Stimulated activated CD8-positive, alpha-beta memory T cell treated with anti-CD3 and anti-CD28 coated beads, Interleukin-4, amount 100 ng/mL, for 4 hours (primary cell): Measurements from ENCODE around the gene KMT2D.
"Not testable (repeated sequence)": the region's sequence is repeated elsewhere in the genome, so short reads cannot be mapped to it uniquely, and the experiment has no call there.

ENCODE experiments used
- DNase-seq, 2 donors: peaks; one replicate each; pipeline ENCODE4 v3.0.0-alpha.2; 2020; ENCODE audit warnings: low read depth in 2 of 2, low spot score in 1 of 2

KMT2D gene

DNA sequence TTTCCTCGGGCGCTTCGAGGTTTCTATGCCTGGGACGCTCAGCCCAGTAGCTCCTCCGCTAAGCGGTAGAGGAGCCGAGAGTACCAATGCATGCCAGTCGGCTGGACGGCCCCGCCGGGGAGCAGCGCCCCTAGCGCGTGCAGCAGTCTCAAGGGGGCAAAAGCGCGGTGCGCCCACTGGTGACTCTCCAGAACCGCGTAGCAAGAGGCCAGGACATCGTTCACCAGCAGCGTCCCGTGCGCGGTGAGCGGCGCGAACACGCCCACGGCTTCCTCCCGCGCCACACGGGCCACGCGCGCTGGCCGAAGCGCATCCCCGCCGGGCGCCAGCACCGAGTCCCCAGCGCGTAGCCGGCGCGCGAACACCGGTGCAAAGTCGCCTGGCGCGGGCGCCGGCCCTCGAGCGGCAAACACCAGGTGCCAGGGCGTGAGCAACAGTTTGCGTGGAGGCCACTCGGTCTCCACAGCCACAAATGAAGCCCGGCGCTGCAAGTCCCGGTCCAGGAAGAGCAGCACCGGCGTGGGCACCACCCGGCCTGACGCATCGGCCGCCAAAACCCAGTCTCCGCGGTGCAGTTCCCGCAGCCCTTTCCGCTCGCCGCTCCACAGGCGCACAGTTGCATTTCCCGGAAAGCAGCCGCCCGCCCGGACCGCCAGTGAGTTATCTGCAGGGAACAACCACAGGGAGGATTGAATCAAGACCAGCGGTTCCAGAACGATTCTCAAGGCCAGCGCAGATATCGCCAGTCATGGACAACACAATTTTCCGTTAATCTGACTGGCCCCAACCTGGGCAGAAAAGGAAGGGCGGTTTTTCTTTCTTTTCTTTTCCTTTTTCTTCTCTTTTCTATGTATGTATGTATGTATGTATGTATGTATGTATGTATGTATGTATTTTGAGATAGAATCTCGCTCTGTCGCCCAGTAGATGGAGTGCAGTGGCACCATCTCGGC lies 29.5 kb upstream of the KMT2D start:
- DNase-seq: no peak

DNA sequence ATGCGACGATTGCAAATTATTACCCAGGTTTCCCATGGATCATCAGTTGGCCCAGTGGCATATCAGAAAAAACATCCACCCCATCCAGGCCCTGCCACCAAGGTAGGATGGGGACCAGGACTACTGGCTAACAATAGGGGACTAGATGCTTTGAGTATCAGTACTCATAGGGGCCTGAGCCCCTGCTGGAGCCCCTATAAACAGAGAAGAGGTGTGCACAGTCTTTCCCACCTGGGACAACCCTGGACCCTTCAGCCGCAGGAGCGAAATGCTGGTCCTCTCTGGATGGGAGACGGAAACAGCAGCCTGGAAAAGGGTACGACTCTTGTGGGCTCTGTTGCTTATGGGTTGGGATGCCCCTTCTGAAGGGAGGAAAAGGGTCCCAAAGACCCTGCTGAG lies 28.3 kb upstream of the KMT2D start:
- no peak for DNase-seq

DNA sequence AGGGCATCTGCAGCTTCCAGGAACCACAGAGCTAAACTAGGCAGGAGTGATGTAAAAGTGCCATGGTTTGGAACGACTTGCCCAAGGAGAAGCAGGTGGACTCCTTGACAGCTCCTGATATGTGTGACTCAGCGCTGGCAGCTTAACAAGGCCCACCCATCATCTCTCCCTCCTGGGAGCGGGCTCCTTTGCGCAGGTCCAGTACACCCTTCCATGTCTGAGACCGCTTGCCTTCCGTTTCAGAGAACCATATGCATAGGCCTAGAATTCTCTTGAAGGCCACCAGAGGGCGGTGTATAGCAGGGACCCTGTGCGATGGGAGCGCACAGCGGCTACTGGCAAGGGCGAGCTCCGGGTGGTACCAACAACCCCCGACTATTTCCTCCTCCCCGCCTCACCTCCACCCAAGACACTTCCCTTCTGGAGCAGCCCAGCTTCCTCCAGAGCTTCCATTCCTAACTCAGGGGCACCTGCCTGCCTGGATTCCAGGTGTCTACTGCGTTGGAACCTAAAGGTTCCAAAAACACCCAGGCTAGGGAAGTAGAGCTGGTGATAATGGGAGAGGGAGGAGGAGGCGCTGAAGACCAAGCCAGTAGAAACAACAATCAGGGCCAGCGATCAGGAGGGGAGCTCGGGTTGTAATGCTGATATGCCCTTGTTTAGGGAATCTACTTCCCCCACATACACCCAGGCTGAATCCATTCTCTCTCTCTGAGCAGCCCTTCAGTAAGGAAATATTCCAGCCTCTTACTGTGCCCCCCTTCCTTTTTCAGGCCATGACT lies 27.7 kb upstream of the KMT2D start:
- peak; percentile 38 to 49 for DNase-seq

DNA sequence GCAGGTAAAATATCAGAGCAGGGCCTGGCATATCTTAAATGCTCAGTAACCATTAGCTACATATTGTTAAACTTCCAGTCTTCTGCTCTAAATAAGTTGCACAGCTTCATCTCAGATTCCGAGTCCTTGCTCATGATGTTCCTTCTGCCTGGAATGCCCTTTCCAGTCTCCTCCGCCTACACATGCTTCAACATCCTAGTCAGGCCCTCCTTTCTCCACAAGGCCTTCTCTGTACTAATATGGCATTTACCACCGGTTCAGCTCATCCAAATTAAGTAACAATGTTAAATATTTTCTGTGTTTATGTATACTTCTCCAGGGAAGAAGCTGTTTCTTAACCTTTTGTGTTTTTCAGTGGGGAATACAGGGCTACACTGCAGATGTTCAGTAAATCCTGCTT lies 25.5 kb upstream of the KMT2D start:
- DNase-seq: no peak

DNA sequence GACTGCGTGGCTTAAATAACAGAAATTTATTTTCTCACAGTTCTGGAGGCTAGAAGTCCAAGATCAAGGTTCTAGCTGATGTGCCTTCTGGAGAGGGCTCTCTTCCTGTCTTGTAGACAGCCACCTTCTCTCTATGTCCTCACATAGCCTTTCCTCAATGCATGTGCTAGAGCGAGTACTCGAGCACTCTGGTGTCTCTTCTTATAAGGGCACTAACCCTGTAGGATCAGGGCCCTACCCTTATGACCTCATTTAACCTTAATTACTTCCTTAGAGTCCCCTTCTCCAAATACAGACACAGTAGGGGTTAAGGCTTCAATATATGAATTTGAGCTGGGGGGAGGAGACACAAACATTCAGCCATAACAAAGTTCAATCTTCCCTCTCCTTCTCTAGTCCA lies 23.8 kb upstream of the KMT2D start:
- no peak for DNase-seq

DNA sequence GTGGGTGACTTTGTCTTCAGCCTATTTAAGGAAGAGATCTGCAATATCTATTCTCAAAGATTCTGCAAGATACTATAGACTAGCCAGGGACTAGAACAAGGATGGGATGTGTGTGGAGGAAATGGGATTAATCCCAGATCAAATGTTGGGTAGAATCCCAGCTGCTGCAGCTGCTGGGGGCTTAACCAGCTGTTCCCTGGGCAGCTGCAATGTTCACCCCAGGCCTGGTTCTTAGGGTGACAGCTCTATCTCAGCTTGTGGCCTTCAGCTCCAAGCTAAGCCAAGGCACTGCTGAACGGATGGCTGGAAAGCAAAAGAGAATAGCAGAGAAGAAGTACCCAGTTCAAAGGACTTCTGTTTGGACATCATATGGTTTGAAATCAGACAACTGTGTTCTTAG lies 19.2 kb upstream of the KMT2D start:
- no peak for DNase-seq

DNA sequence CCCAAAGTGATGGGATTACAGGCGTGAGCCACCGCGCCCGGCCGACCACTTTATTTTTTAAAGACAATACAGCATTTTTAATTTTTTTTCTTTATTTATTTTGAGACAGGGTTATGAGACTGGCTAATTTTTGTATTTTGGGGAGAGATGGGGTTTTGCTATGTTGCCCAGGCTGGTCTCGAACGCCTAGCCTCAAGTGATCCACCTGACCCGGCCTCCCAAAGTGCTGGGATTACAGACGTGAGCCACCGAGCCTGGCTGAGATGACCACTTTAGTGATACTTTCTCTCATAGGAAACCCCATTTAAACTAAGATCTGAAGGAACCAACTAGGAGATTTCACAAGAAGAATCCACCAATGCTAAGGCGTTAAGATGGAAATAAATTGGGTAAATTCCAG lies 10.4 kb upstream of the KMT2D start:
- DNase-seq: no peak

DNA sequence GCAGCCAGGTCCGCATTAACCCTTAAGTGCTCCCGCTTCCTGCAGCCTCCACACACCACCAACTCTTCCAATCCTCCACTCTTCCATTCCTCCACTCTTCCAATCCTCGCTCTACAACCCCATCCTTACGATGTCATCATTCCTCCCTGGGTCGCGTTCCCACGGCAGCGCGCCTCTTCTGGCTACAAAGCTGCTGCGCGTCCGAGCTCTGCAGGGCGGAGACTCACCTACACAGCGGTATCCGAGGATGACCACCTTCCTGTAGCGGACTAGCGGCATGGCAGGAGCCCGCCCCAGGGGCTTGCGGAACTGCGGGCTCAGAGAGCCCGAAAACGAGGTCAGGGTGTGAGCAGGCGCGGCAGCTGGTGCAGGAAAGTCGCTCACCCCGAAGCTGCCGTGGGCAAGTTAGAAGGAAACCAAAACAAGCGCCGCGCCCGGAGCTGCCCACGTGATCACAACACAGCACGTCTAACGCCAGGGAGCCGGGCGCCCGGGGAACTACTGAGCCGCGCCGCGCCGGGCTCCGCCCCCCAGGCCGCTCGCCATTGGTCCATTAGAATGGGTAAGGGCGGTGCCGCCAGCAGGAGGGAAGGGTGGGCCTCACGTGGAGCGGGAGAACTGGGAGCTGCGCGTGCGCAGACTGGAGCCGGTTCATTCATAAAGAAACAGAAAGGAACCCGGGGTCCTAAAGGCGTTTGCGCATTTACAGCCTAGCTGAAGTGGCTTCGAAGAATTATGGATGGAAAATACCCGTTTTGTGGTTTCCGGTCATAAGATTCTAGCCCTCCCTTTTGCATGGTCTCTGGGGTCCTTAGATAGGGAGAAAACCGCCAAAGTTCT lies 9.1 kb upstream of the KMT2D start, which contains the start of gene RHEBL1:
Gene RHEBL1, minus strand, starts transcription at position 473 of the 840 bp plus-strand sequence. Its CDS starts 194 bp downstream, at position 279.
- DNase-seq: peak; percentile 95 to 98

DNA sequence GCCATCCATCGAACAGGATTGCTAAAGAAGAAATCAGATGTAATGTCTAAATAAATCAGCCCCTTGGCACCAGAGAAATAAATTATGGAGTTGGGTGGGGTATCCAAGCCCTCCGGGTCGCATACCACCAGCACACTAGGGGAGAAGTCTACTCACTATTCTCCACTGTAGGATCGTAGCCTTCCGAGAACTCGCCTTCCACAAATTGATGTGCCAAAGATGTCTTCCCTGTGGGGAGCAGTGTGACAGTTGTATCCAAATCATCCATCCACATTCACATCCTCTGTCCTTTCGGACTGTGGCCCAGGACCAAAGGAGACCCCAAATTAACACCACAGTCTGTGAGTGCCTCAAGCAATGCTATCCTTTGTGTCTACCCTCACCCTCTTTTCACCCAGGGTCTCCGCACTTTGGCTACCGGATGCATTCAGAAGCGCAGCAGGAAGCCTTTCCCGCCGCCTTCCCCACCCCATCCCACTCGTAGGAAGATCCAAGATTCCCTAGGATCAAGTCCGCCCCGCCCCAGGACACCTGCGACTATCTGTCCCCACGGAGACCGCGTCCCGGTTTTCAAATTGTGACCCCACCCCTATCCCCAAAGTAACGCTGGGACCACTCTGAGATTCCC lies 8.4 kb upstream of the KMT2D start:
- DNase-seq: no peak

DNA sequence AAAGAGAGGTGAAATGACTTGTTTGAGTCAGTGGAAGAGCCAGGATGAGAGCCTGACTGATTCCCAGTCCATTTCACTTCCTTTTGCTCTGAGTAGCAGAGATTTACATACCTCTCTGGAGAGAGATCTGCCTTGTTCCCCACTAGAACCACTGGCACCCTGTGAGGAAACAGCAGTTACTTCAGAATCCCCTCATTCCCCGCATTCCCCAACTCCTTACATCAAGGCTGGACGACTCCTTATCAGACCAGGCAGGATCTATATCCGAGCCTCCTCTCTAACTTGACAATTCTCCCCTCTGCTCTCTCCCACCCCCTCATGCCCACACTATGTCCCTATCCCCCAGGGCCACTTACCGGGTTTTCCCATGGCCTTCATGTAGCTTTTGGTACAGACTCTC lies 5.5 kb upstream of the KMT2D start:
- DNase-seq: no peak

DNA sequence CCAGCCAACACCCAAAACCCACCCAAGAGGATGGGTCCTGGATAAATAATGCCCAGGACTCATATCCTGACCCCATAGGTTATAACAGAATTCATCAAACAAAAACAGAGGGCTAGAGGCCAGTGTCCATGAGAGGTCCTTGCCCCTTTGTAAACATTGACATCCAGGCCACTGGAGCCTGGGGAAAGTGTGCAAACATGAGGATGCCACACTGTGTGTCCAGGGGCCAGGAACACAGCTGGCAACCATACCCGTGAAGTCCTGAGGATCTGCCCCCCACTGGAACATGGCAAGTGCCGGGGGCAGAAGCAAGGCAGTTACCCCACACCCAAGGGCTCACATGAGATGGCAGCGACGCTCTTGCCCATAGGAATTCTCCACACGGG lies 4.2 kb upstream of the KMT2D start:
- DNase-seq: no peak

DNA sequence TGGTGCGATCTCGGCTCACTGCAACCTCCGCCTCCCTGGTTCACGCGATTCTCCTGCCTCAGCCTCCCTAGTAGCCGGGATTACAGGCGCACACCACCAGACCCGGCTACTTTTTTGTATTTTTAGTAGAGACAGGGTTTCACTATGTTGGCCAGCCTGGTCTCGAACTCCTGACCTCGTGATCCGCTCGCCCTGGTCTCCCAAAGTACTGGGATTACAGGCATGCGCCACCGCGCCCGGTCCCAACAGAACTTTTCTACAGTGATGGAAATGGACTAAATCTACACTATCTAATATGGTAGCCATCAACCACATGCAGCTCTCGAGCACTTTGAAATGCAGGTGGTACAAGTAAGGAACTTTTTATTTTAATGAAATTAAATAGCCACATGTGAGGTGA lies 1.3 kb upstream of the KMT2D start:
- not testable (repeated sequence) for DNase-seq

DNA sequence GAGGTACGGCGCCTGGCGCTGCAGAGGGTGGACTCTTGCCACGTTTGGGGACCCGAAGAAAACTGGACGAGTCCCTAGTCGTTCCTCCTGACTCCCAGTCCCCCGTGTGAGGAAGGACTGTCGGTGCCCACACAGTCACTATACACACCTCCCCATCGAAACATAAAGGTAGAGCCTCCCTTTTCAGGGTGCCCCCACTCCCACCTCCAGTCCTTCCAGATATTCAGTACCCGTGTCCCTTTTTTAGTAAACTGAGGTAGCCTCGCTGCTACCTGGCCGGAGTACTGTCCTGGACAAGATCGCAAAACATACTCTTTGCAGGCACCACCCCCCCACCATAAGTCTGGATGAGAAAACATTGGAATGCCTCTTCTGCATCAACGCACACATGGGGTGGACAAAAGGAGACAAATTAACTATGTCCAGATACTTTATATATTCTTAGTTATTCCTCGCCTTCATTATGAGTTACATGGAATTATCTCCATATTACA lies 610 bp upstream of the KMT2D start:
- DNase-seq: no peak

DNA sequence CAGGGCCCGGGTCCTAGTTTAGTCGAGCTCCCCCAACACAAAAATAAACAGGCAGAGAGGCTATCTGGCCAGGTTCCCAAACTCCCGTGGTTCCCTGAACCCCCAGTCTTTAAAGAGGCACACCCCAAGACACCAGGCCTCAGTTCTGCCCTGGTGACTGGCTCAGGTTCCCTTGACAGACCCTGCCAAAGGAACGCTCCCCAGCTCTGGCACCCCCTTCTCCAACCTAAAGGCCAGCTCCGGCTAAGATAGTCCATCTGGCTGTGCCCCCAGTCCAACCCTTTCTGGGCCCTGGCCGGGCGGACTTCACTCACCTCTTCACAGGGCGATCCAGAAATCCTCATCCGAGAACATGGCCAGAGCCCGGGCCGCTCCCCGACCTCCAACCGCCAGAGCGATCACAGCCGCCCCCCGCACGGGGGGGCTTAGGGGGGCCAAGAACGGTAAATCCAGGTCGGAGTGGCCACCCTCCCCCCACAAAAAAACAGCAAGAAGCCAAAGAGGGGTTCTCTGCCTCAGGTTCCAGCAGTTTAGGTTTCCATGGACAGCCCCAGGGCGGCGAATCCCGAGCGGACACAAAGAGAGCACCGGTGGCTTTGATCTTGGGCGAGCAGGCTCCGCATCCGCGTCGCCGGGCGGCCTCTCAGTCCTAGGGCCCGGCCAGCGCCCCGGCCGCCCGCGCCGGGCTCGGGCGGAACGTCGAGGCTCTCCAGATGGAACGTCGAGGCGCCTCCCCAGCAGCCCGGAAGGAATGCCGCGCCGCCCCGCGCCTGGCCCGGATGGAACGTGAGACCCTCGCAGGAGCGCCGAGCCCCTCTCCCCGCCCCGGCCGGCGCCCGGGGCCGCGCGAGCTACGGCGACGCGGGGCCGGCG lies 1.1 kb downstream of the KMT2D start:
- no peak for DNase-seq

DNA sequence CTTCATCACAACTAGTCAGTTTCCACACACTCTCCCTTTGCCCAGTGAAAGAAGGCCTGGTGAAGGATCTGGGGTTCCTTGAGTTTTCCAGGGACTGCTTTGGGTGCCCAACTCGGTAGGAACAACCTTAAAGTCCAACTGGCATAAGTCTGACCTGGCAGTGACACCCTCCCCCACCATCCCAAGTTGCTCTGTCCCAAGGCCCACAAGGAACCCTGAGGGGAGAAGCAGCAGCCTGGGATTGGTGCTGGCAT lies 1.6 kb downstream of the KMT2D start:
- DNase-seq: no peak

DNA sequence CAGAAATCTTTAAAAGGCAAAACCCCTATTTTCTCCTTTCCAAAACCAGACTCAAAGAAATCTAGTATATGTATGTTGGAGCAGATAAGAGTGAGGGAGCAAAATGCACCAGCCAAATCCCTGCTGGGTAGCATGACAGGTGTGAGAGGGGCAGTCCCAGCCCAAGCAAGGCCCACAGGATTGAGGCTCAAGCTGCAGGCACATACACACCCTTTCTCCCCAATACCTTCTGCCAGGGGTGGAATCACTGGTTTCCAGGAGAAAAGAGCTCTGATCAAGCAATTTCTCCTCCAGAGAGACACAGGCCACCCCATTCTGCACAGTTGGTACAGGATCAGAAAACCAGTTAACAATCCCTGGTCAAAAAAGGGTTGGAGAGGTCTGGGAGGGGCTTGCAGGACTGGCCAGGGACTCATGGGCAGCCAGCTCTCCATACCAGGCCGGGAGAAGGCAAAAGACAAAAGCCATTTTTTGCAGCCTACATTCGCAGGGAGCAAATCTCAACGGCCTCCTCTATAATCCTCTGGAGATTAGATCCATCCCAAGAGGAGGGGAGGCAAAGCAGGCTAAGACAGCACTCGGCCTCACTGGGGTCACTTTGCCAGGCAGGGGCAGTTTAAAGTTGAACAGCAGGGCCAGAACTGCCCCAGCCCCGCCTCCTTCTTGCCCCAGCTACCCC lies 2.1 kb downstream of the KMT2D start:
- no peak for DNase-seq

DNA sequence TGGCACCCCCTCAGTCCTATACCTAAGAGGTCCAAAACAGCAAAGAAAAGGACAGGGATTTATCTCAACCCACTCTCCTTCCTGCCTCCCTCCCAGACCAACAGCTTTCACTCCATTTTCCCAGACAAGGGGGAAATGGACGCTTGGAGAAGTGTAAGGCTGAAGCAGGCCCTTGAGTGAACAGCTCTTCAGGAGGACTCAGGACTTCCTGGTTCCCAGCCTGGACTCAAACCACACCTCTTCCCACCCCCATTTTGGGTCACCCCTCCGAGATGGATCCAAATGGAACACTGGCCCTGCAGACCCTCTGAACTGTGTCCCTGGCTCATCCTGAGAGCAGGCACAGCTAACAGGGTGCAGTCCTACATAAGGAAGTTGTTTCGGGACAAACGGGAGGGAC lies 2.7 kb downstream of the KMT2D start:
- no peak for DNase-seq

DNA sequence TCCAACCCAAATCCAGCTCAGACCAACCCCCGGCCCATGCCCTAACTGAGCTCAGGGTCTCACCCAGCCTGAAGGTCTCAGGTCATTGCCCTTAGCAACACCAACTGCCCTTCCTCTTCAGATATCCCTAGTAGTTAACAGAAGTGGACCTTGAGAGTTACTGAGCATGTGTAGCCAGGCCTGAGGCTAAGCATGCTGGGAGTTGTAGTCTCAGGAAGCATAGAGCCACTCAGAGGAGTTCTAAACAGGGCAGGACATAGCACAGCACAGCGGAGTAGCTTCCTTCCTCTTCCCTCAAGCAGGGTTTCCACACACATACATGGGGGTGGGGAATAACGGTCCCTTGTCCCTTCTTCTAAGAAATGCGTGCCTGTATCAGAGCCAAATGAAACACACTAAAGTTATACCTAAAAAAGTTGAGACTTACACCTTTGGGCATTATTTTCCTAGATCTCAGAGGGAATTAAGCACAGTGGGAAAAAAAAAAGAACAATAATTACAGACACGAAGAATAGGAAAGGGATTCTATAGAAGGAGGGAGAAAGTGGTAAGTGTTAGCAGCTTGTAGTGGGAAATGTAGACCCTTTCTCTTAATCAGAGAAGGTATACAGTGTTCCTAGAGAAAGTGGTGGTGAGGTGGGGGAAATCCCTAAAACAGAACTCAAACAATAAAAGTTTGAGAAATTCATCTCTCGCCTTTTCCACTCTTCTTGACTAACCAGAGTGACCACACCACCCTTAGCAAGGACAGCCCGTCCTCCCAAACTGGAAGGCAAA lies 4.4 kb downstream of the KMT2D start:
- DNase-seq: no peak

DNA sequence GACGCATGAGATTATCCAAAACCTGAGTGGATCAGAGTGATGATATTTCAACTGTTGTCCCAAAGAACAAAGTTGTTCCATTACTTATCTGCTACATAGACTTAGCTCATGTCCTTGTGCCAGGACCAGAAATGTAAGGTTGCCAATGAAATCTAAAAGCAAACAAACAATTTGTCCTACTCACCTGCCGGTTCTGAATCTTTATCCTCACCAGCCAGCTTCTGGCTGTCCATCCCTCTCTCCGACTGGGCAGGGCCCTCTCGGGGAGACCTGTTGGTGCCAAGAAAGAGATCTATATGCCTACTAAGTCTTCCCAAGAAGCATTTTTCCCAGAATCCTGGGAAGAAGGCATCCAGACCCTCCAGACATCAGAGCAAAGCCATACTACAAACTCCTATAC lies 5.5 kb downstream of the KMT2D start:
- no peak for DNase-seq
